Nephron (organoid): Measurements from ENCODE around the gene HK3.

ENCODE experiments used
- H3K27ac Mint-ChIP-seq, 3 experiments: 2 replicates each; pipeline ENCODE4 v1.8.0; 2020; ENCODE audit warnings: mixed read lengths in 3 of 3, mild to moderate bottlenecking in 2 of 3, moderate library complexity in 1 of 3
- H3K27me3 Mint-ChIP-seq: 2 replicates; pipeline ENCODE4 v1.8.0; 2021; ENCODE audit warnings: low read depth, mild to moderate bottlenecking, moderate library complexity, mixed read lengths
- H3K36me3 Mint-ChIP-seq: 2 replicates; pipeline ENCODE4 v1.8.0; 2020; ENCODE audit warnings: low read depth, mixed read lengths
- H3K4me1 Mint-ChIP-seq: 2 replicates; pipeline ENCODE4 v1.8.0; 2020; ENCODE audit warnings: mixed read lengths
- H3K4me3 Mint-ChIP-seq, 3 experiments: 2 replicates each; pipeline ENCODE4 v1.8.0; 2020; ENCODE audit warnings: mild to moderate bottlenecking in 3 of 3, mixed read lengths in 3 of 3, moderate library complexity in 2 of 3
- H3K9me3 Mint-ChIP-seq: 2 replicates; pipeline ENCODE4 v1.8.0; 2020; ENCODE audit warnings: mixed read lengths
- TF ChIP-seq, protein P1 (sequence below), 3 experiments: fragments of 200-600 bp; sonication (generic); IDR thresholded peaks; one replicate each; pipeline ENCODE4 v1.5.0; 2021; ENCODE audit warnings: antibody characterized with exemption in 3 of 3; ENCODE audit not compliant: unreplicated experiment in 3 of 3

HK3 gene

DNA sequence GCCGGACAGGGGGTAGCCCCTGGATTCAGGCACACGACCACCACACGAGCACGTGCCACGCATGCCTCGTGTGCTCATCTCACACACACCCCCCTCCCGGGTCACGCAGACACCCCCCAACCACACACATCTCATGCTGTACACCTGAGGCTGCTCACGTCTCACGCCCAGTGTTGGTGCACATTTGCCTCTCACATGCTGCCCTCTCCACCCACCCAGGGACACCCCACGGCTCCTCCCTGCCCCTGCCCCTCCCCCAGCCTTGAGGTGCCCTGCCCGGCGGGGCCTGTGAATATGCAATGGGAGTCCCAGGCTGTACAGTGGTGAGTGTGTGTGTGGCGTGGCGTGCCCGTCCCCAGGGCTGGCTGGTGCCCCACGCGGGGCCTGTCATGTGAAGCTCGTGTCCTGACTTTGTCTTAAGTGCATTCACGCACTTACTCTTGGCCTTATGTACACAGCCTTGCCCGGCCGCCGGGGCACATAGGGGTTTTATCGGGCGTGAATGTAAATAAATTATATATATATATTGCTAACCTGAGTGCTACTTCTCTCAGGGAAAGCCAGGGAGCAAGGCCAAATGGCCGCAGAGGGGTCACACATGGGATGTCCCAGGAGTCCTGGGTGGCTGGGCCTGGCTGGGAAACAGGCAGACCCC is 18.7 kb downstream of the HK3 start:
- Mint-ChIP-seq H3K9me3 (no peaks in the 10 kb centered on the region), H3K27me3 (peaks cover 19% of the 10 kb centered on the region), H3K27ac (no peak overlapping the region), H3K36me3 (no peaks in the 10 kb centered on the region), H3K4me3 (no peak overlapping the region), H3K4me1 (peaks cover 17% of the 10 kb centered on the region)
- TF ChIP-seq, protein P1, sequence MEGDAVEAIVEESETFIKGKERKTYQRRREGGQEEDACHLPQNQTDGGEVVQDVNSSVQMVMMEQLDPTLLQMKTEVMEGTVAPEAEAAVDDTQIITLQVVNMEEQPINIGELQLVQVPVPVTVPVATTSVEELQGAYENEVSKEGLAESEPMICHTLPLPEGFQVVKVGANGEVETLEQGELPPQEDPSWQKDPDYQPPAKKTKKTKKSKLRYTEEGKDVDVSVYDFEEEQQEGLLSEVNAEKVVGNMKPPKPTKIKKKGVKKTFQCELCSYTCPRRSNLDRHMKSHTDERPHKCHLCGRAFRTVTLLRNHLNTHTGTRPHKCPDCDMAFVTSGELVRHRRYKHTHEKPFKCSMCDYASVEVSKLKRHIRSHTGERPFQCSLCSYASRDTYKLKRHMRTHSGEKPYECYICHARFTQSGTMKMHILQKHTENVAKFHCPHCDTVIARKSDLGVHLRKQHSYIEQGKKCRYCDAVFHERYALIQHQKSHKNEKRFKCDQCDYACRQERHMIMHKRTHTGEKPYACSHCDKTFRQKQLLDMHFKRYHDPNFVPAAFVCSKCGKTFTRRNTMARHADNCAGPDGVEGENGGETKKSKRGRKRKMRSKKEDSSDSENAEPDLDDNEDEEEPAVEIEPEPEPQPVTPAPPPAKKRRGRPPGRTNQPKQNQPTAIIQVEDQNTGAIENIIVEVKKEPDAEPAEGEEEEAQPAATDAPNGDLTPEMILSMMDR (IDR thresholded peaks at IDR 0.05; ENCODE audit: unreplicated experiment in 3 of 3), result no peak

DNA sequence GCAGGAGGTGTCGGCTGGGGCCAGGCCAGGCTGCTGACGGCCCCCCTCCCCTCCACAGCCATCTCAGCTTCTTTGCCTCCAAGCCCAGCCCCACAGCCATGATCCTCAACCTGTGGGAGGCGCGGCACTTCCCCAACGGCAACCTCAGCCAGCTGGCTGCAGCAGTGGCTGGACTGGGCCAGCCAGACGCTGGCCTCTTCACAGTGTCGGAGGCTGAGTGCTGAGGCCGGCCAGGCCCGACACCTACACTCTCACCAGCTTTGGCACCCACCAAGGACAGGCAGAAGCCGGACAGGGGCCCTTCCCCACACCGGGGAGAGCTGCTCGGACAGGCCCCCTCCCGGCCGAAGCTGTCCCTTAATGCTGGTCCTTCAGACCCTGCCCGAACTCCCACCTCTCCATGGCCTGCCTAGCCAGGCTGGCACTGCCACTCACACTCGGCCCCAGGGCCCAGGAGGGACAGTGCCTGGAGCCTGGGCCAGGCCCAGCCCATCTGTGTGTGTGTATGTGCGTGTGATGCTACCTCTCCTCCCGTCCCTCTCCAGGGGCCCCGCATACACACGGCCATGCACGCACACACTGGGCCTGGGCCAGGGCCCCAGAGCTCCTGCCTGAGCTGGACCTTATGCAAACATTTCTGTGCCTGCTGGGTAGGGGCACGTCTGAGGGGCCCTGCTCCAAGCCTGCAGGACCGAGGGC is 19.3 kb downstream of the HK3 start:
- H3K4me1 Mint-ChIP-seq, result peaks cover 22% of the 10 kb centered on the region
- TF ChIP-seq, protein P1 (IDR thresholded peaks at IDR 0.05; ENCODE audit: unreplicated experiment in 3 of 3), result no peak

DNA sequence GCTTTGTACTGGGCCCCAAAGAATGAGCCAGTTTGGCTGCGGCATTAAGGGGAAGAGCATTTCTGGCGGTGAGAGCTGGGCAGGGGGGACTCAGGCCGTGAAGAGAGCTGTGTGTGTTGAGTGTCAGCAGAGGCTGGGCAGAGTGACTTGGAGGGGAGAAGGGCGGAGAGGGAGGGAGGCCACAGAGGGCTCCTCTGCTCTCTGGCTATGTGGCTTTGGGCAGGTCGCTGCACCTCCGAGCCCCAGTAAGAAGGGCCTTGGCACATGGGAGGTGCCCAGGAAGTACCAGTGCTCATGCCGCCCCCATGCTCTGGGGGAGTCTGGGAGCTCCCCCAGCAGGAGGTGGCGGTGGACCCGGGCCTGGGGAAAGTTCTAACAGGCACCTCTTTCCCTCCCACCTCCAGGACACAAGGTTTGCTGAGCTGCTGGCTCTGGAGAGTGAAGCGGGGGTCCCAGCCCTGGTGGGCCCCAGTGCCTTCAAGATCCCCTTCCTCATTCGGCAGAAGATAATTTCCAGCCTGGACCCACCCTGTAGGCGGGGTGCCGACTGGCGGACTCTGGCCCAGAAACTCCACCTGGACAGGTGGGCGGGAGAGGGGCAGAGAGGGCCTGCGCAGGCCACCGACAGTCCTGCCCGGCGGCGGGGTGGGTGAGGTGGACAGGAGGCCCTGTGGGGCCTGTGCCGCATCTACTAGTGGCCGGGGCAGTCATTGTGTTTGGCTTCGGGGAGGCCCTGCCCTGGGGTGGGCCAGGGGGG is 20.1 kb downstream of the HK3 start:
- TF ChIP-seq, protein P1 (IDR thresholded peaks at IDR 0.05; ENCODE audit: unreplicated experiment in 3 of 3), result no peak
- no peak overlapping the region for H3K27ac Mint-ChIP-seq
- no peaks in the 10 kb centered on the region for H3K36me3 Mint-ChIP-seq
- H3K4me1 Mint-ChIP-seq, result peaks cover 15% of the 10 kb centered on the region
- peaks cover 30% of the 10 kb centered on the region for H3K27me3 Mint-ChIP-seq
- no peaks in the 10 kb centered on the region for H3K9me3 Mint-ChIP-seq
- no peak overlapping the region for H3K4me3 Mint-ChIP-seq

More for the DNA sequence above, 19.3 kb downstream of the HK3 start:
- Mint-ChIP-seq H3K36me3 (no peaks in the 10 kb centered on the region), H3K4me3 (no peak overlapping the region), H3K27ac (no peak overlapping the region), H3K27me3 (peaks cover 26% of the 10 kb centered on the region), H3K9me3 (no peaks in the 10 kb centered on the region)

DNA sequence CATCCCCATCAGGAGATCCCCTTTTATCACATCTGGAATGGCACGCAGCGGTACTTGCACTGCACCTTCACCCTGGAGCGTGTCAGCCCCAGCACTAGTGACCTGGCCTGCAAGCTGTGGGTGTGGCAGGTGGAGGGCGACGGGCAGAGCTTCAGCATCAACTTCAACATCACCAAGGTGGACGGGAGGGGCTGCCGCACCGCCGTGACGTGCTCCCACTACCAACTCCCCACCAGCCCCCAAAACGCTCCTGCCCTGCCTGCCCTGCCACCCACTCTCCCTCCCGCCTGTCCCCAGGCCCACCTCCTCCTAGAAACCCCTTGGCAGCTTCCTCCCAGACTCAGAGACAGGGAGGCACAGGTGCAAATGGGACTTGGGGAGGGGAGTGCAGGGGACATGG is 20.7 kb downstream of the HK3 start:
- Mint-ChIP-seq H3K9me3 (no peaks in the 10 kb centered on the region), H3K4me3 (no peak overlapping the region), H3K36me3 (no peaks in the 10 kb centered on the region), H3K27ac (no peak overlapping the region), H3K4me1 (peaks cover 13% of the 10 kb centered on the region), H3K27me3 (peaks cover 31% of the 10 kb centered on the region)
- TF ChIP-seq, protein P1 (IDR thresholded peaks at IDR 0.05; ENCODE audit: unreplicated experiment in 3 of 3), result no peak

DNA sequence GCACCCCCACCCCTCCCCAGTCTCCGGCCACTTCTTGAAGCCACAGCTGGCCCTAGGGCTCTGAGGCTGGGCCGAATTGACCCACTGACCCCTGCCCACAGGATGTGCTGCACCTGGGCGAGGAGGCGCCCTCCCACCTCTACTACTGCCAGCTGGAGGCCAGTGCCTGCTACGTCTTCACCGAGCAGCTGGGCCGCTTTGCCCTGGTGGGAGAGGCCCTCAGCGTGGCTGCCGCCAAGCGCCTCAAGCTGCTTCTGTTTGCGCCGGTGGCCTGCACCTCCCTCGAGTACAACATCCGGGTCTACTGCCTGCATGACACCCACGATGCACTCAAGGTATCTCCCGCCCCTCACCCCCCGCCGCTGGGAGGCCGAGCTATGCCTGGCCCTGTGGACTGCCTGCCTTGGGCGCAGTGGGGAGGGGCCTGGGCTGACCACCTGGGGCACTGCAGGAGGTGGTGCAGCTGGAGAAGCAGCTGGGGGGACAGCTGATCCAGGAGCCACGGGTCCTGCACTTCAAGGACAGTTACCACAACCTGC is 21.3 kb downstream of the HK3 start:
- TF ChIP-seq, protein P1 (IDR thresholded peaks at IDR 0.05; ENCODE audit: unreplicated experiment in 3 of 3), result no peak
- peaks cover 28% of the 10 kb centered on the region for H3K27me3 Mint-ChIP-seq
- H3K27ac Mint-ChIP-seq, result no peak overlapping the region
- no peaks in the 10 kb centered on the region for H3K36me3 Mint-ChIP-seq
- peaks cover 10% of the 10 kb centered on the region for H3K4me1 Mint-ChIP-seq
- H3K4me3 Mint-ChIP-seq, result no peak overlapping the region
- H3K9me3 Mint-ChIP-seq, result no peaks in the 10 kb centered on the region
